SK-N-SH treated with all-trans-retinoic acid at 6 μM for 48 hours (cell line): Measurements from ENCODE around the gene CTNNAL1.
A peak's percentile ranks its signal among the peaks of the same experiment; 100 is the strongest.

Experiments
- ATAC-seq: fragments of 200-7000 bp; cut with Tn5 transposase; 3 replicates; pipeline ENCODE4 v1.9.1; 2020; ENCODE audit warnings: mild to moderate bottlenecking, moderate library complexity
- ARNTL ChIP-seq: fragments of 450-650 bp; formaldehyde crosslinking; IDR thresholded peaks from 2 replicates; pipeline ENCODE4 v1.5.0; 2020; ENCODE audit warnings: low read depth, mild to moderate bottlenecking, moderate library complexity, borderline replicate concordance
- BACH2 ChIP-seq: fragments of 250-450 bp; sonication (Bioruptor Pico); IDR thresholded peaks from 2 replicates; pipeline ENCODE4 v1.9.0; 2021; ENCODE audit warnings: mild to moderate bottlenecking, borderline replicate concordance
- CREB5 ChIP-seq: fragments of 250-450 bp; sonication (Bioruptor Pico); IDR thresholded peaks from 2 replicates; pipeline ENCODE4 v1.5.1; 2020; ENCODE audit warnings: low read depth, mild to moderate bottlenecking, moderate library complexity
- CSRNP3 ChIP-seq: fragments of 250-450 bp; sonication (Bioruptor Pico); IDR thresholded peaks from 2 replicates; pipeline ENCODE4 v1.5.1; 2021; ENCODE audit warnings: mild to moderate bottlenecking, moderate library complexity
- ESRRG ChIP-seq: fragments of 250-450 bp; sonication (Bioruptor Pico); IDR thresholded peaks from 2 replicates; pipeline ENCODE4 v1.6.1; 2021; ENCODE audit warnings: mild to moderate bottlenecking
- GLIS3 ChIP-seq: fragments of 250-450 bp; sonication (Bioruptor Pico); IDR thresholded peaks from 2 replicates; pipeline ENCODE4 v1.5.0; 2020; ENCODE audit warnings: mild to moderate bottlenecking, moderate library complexity
- ISL1 ChIP-seq: fragments of 250-450 bp; sonication (Bioruptor Pico); IDR thresholded peaks from 2 replicates; pipeline ENCODE4 v2.1.2; 2022; ENCODE audit warnings: mild to moderate bottlenecking, moderate library complexity
- OSR1 ChIP-seq: fragments of 250-450 bp; sonication (Bioruptor Pico); IDR thresholded peaks from 2 replicates; pipeline ENCODE4 v1.8.0; 2022; ENCODE audit warnings: moderate library complexity, mild to moderate bottlenecking, inconsistent platforms
- PATZ1 ChIP-seq: fragments of 250-450 bp; sonication (Bioruptor Pico); IDR thresholded peaks from 2 replicates; pipeline ENCODE4 v1.8.0; 2020; ENCODE audit warnings: mild to moderate bottlenecking, moderate library complexity, borderline replicate concordance
- PPARA ChIP-seq: fragments of 250-450 bp; sonication (Bioruptor Pico); IDR thresholded peaks from 2 replicates; pipeline ENCODE4 v1.5.0; 2020; ENCODE audit warnings: mild to moderate bottlenecking, borderline replicate concordance
- RARB ChIP-seq: fragments of 250-450 bp; sonication (Bioruptor Pico); IDR thresholded peaks from 2 replicates; pipeline ENCODE4 v1.8.0; 2021; ENCODE audit warnings: mild to moderate bottlenecking, moderate library complexity
- SNAI2 ChIP-seq: fragments of 250-450 bp; sonication (Bioruptor Pico); IDR thresholded peaks from 2 replicates; pipeline ENCODE4 v1.5.0; 2020; ENCODE audit warnings: mild to moderate bottlenecking, moderate library complexity
- TCF4 ChIP-seq: fragments of 250-450 bp; sonication (Bioruptor Pico); IDR thresholded peaks from 2 replicates; pipeline ENCODE4 v1.8.0; 2021; ENCODE audit warnings: mild to moderate bottlenecking, moderate library complexity, borderline replicate concordance
- TOX ChIP-seq: fragments of 250-450 bp; sonication (Bioruptor Pico); IDR thresholded peaks from 2 replicates; pipeline ENCODE4 v1.8.0; 2021; ENCODE audit warnings: mild to moderate bottlenecking, moderate library complexity, borderline replicate concordance
- ZFP3 ChIP-seq: fragments of 250-450 bp; sonication (Bioruptor Pico); IDR thresholded peaks from 2 replicates; pipeline ENCODE4 v1.5.0; 2020; ENCODE audit warnings: mild to moderate bottlenecking, moderate library complexity
- ZFP30 ChIP-seq: fragments of 450-650 bp; formaldehyde crosslinking; IDR thresholded peaks from 2 replicates; pipeline ENCODE4 v1.5.0; 2022; ENCODE audit warnings: mild to moderate bottlenecking, moderate library complexity
- ZNF565 ChIP-seq: fragments of 450-650 bp; formaldehyde crosslinking; conservative IDR thresholded peaks from 2 replicates; pipeline ENCODE4 v1.5.0; 2020; ENCODE audit warnings: low read depth, mild to moderate bottlenecking, moderate library complexity
- ZNF70 ChIP-seq: fragments of 450-650 bp; formaldehyde crosslinking; IDR thresholded peaks from 2 replicates; pipeline ENCODE4 v1.5.0; 2020; ENCODE audit warnings: mild to moderate bottlenecking, moderate library complexity
- ZNF8 ChIP-seq: fragments of 450-650 bp; formaldehyde crosslinking; IDR thresholded peaks from 2 replicates; pipeline ENCODE4 v1.5.0; 2020; ENCODE audit warnings: mild to moderate bottlenecking, moderate library complexity

The CTNNAL1 gene

GRCh38 chr9:108950168-108950567, 63.1 kb downstream of the CTNNAL1 start (continued):
- TF ChIP-seq ESRRG (CRISPR knock-in tag) (no peak), ZFP3 (CRISPR knock-in tag) (no peak), ISL1 (CRISPR knock-in tag) (no peak)
- TF ChIP-seq, all 23 proteins: peak for 0

- TF ChIP-seq SNAI2 (CRISPR knock-in tag) (no peak), ZFP3 (CRISPR knock-in tag) (no peak), ESRRG (CRISPR knock-in tag) (no peak)
- ATAC-seq, result no peak
Observed at GRCh38 chr9:108939975-108940374, 73.3 kb downstream of the CTNNAL1 start.

- TF ChIP-seq SNAI2 (CRISPR knock-in tag) (no peak), PATZ1 (CRISPR knock-in tag) (no peak), CSRNP3 (CRISPR knock-in tag) (no peak)
- ATAC-seq, result no peak
Observed at GRCh38 chr9:108937561-108938305, 75.6 kb downstream of the CTNNAL1 start.

GRCh38 chr9:108934323-108934893, 78.9 kb downstream of the CTNNAL1 start, which contains the start of gene ABITRAM:
TSS of gene ABITRAM (plus strand) at chr9:108934400. CDS start at chr9:108934487, 87 bp downstream.
- TF ChIP-seq CSRNP3 (CRISPR knock-in tag) (no peak), GLIS3 (CRISPR knock-in tag) (no peak), ZNF565 (no peak), ZNF70 (CRISPR knock-in tag) (no peak), PATZ1 (CRISPR knock-in tag) (no peak), ARNTL (no peak)
- ATAC-seq, result peak; percentile 86

GRCh38 chr9:108933718-108934322, 79.5 kb downstream of the CTNNAL1 start, which contains the start of gene ELP1:
TSS of gene ELP1 (minus strand) at chr9:108934124. CDS start at chr9:108931146, 2,978 bp downstream.
- peak; percentile 92 for ATAC-seq
- TF ChIP-seq PATZ1 (CRISPR knock-in tag), result peak; percentile 77; the same call in 1 of the 2 replicates
- no peak for TF ChIP-seq TCF4 (CRISPR knock-in tag)
- TF ChIP-seq RARB, result no peak
- no peak for TF ChIP-seq CREB5 (CRISPR knock-in tag)
- no peak for TF ChIP-seq PPARA (CRISPR knock-in tag)
- no peak for TF ChIP-seq ZFP3 (CRISPR knock-in tag)
- no peak for TF ChIP-seq ZNF8 (CRISPR knock-in tag)
- TF ChIP-seq TOX (CRISPR knock-in tag), result no peak
- TF ChIP-seq BACH2 (CRISPR knock-in tag), result no peak
- no peak for TF ChIP-seq ISL1 (CRISPR knock-in tag)
- TF ChIP-seq ZNF70 (CRISPR knock-in tag), result no peak
- TF ChIP-seq SNAI2 (CRISPR knock-in tag), result no peak
- TF ChIP-seq CSRNP3 (CRISPR knock-in tag), result no peak
- TF ChIP-seq GLIS3 (CRISPR knock-in tag), result no peak
- no peak; the same call in 1 of the 2 replicates for TF ChIP-seq ZFP30 (CRISPR knock-in tag)
- TF ChIP-seq OSR1 (CRISPR knock-in tag), result no peak
- TF ChIP-seq ZNF565, result 0 out of 2 replicates have a peak, but pooled peaks have one; percentile 36
- TF ChIP-seq, all 23 proteins: peak for 2
